ENCODE measurements around the gene ZEB1.
A peak's percentile ranks its signal among the peaks of the same experiment; 100 is the strongest.
"Not testable (repeated sequence)": the region's sequence is repeated elsewhere in the genome, so short reads cannot be mapped to it uniquely, and the experiment has no call there.

Gene ZEB1

DNA sequence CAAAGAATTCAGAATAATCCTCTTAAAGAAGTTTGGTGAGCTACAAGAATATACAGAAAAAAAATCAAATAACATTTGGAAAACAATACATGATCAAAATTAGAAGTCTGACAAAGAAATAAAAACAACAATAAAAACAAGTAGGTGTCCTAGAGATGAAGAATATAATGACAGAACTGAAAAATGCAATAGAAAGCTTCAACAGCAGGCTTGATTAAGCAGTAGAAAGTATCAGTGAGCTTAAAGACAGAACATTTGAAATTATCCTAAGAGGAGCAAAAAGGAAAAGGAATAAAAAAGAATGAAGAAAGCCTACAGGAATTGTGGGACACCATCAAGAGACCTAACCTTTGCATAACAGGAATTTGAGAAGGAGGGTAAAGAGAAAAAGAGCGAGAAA lies 238.8 kb downstream of the ZEB1 start:
- no peak for DNase-seq (ENCODE audit: low read depth)
- TF ChIP-seq, protein P1, sequence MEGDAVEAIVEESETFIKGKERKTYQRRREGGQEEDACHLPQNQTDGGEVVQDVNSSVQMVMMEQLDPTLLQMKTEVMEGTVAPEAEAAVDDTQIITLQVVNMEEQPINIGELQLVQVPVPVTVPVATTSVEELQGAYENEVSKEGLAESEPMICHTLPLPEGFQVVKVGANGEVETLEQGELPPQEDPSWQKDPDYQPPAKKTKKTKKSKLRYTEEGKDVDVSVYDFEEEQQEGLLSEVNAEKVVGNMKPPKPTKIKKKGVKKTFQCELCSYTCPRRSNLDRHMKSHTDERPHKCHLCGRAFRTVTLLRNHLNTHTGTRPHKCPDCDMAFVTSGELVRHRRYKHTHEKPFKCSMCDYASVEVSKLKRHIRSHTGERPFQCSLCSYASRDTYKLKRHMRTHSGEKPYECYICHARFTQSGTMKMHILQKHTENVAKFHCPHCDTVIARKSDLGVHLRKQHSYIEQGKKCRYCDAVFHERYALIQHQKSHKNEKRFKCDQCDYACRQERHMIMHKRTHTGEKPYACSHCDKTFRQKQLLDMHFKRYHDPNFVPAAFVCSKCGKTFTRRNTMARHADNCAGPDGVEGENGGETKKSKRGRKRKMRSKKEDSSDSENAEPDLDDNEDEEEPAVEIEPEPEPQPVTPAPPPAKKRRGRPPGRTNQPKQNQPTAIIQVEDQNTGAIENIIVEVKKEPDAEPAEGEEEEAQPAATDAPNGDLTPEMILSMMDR (conservative IDR thresholded peaks at IDR 0.05; ENCODE audit: control insufficient read depth, insufficient read depth, low read depth, low read length) = no peak
- H3K4me3 ChIP-seq (ENCODE audit: control insufficient read depth, low read depth, low read length) = no peak overlapping the region

DNA sequence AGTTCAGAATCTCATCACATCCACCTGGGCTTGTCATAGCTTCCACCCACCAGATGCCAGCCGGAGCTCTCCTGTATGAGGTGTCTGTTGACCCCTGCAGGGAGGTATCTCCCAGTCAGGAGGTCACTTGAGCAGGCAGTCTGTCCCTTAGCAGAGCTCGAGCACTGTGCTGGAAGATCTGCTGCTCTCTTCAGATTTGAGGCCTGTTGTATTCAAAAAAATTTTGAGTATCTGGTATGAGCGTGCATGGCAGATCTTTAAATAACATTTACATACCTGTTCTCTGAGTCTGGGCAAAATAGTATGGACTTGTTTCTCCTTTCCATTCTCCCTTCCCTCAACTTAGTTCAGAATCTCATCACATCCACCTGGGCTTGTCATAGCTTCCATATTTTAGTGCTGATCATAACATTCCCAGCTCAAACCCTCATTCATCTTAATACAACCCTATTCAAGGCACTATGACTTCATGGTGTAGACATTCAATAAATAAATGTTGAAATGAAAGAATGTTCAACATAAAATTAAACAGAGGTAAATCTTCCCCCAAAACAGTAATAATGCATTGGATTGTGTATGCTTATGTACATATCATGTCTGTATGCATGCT lies 249.3 kb downstream of the ZEB1 start:
- not testable (repeated sequence) for DNase-seq (ENCODE audit: low read depth); H3K4me3 ChIP-seq (ENCODE audit: control insufficient read depth, low read depth, low read length)

DNA sequence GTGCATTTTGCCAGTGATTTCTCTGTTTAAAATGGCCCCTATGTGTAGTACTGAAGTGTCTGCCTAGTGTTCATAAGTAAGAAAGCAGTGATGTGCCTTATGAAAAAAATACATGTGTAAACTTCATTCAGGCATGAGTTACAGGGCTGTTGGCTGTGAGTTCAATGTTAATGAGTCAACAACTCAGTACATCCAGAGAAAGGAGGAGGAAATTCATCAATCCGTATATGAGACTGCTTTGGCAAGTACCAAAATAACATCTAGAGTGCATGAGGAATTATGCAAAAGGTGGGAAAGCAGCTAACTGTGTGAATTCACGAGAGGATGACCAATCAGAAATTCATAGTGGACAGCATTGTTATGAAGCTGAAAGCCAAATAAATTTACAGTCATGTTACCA lies 255.6 kb downstream of the ZEB1 start:
- H3K4me3 ChIP-seq (ENCODE audit: control insufficient read depth, low read depth, low read length) = no peak overlapping the region
- TF ChIP-seq, protein P1 (conservative IDR thresholded peaks at IDR 0.05; ENCODE audit: control insufficient read depth, insufficient read depth, low read depth, low read length) = no peak
- peak; percentile 9 for DNase-seq (ENCODE audit: low read depth)

DNA sequence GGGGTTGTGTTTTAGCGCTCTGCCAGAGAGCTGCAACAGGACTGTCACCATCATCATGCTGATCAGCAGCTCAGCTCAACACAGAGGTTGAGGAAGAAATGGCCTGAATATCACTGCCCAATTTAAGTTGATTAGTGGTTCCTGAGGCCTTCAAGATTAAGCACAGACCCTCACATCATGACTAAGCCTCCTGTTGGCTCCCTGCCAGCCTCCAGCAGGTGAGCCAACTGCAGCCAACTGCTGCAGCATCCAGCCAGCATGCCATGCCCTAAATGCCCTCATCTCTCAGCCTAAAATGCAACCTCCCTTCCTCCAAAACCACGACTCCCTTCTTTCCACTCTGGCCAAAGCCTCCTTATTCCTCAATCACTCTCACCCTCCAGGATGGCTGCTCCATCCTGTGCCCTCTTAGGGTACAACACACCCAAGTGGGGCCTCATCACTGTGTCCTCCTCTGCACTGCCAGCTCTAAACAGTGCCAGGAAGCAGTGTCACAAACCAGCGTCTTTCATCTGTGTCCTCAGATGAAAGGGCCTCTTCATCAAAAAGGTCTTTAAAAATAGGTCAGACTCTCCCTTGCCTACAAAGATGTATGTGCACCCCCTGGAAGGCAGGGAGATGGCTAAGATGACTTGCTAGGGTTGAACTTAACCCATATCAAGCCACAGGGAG lies 259.3 kb downstream of the ZEB1 start:
- H3K4me3 ChIP-seq (ENCODE audit: control insufficient read depth, low read depth, low read length) = no peak overlapping the region
- DNase-seq (ENCODE audit: low read depth) = no peak
- TF ChIP-seq, protein P1 (conservative IDR thresholded peaks at IDR 0.05; ENCODE audit: control insufficient read depth, insufficient read depth, low read depth, low read length) = no peak

DNA sequence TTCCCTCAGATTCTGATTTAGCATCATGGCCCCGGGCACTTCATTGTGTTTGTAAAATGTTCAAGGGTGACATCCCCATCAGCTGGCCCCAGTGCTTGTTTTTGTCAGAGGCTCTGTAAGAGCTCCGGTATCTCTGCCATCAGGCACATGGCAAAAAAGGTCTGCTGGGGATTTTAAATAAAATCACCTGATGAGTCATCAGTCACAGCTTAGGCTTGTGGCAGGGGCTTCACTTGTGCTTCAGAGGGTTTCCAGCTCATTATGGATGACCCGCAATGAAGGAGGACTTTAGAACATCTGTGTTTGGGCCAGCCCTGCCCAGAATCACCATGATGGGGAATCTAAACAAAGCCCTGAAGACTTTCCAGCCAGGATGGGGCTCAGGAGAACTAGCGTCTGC lies 259.9 kb downstream of the ZEB1 start:
- DNase-seq (ENCODE audit: low read depth) = no peak
- no peak overlapping the region for H3K4me3 ChIP-seq (ENCODE audit: control insufficient read depth, low read depth, low read length)
- TF ChIP-seq, protein P1 (conservative IDR thresholded peaks at IDR 0.05; ENCODE audit: control insufficient read depth, insufficient read depth, low read depth, low read length) = no peak
